Neuronal stem cell (in vitro differentiated cells): Measurements from ENCODE around the gene KCP.

Source experiments
- DNase-seq: peaks from one replicate; pipeline ENCODE4 v3.0.0-alpha.2; 2013; ENCODE audit warnings: low spot score
- H2AFZ ChIP-seq: one replicate; pipeline ENCODE4 v1.6.1; 2013; ENCODE audit warnings: mild to moderate bottlenecking, low read length, inconsistent platforms
- H2AK5ac ChIP-seq: 2 replicates; pipeline ENCODE4 v1.6.1; 2013; ENCODE audit warnings: low read depth, mild to moderate bottlenecking, inconsistent platforms, low read length, moderate library complexity, mixed read lengths
- H2BK120ac ChIP-seq: 2 replicates; pipeline ENCODE4 v1.6.1; 2013; ENCODE audit warnings: low read depth, mild to moderate bottlenecking, inconsistent platforms, low read length, moderate library complexity, mixed read lengths
- H2BK12ac ChIP-seq: one replicate; pipeline ENCODE4 v1.6.1; 2013; ENCODE audit warnings: low read length, inconsistent platforms
- H2BK15ac ChIP-seq: 2 replicates; pipeline ENCODE4 v1.6.1; 2013; ENCODE audit warnings: mild to moderate bottlenecking, low read length, inconsistent platforms, mixed read lengths
- H2BK5ac ChIP-seq: one replicate; pipeline ENCODE4 v1.6.1; 2013; ENCODE audit warnings: inconsistent platforms, mild to moderate bottlenecking, low read length, moderate library complexity
- H3K14ac ChIP-seq: one replicate; pipeline ENCODE4 v1.6.1; 2013; ENCODE audit warnings: low read length, inconsistent platforms
- H3K18ac ChIP-seq: 2 replicates; pipeline ENCODE4 v1.6.1; 2013; ENCODE audit warnings: low read length, inconsistent platforms
- H3K23ac ChIP-seq: 2 replicates; pipeline ENCODE4 v1.6.1; 2013; ENCODE audit warnings: low read depth, mild to moderate bottlenecking, mixed read lengths, low read length, inconsistent platforms; ENCODE audit not compliant: poor library complexity
- H3K27ac ChIP-seq: replicated peaks from 3 replicates; pipeline ENCODE4 v1.5.1; 2013; ENCODE audit warnings: low read length, inconsistent platforms
- H3K27me3 ChIP-seq, 3 experiments: 2 replicates each; pipeline ENCODE4 v1.6.1; 2013; ENCODE audit warnings: low read length in 3 of 3, mild to moderate bottlenecking in 2 of 3, inconsistent platforms in 1 of 3, low read depth in 1 of 3, mixed read lengths in 1 of 3, moderate library complexity in 1 of 3; ENCODE audit not compliant: control insufficient read depth in 3 of 3, insufficient read depth in 3 of 3
- H3K36me3 ChIP-seq, 2 donors: replicated peaks in 1 of 2; 2 replicates each; pipeline ENCODE4 v1.6.1; 2013; ENCODE audit warnings: low read length in 2 of 2; ENCODE audit not compliant: control insufficient read depth in 2 of 2, insufficient read depth in 2 of 2
- H3K4ac ChIP-seq: 2 replicates; pipeline ENCODE4 v1.6.1; 2013; ENCODE audit warnings: inconsistent platforms, mild to moderate bottlenecking, low read length, moderate library complexity
- H3K4me1 ChIP-seq, 2 donors: 1 replicate in 1 of 2; 2 replicates in 1 of 2; pipeline ENCODE4 v1.6.1; 2013; ENCODE audit warnings: low read length in 2 of 2, low read depth in 1 of 2; ENCODE audit not compliant: control insufficient read depth in 2 of 2, insufficient read depth in 1 of 2
- H3K4me2 ChIP-seq: one replicate; pipeline ENCODE4 v1.6.1; 2013; ENCODE audit warnings: mild to moderate bottlenecking, low read length, inconsistent platforms; ENCODE audit not compliant: insufficient read depth, poor library complexity, severe bottlenecking
- H3K4me3 ChIP-seq, 2 donors: 2 replicates each; pipeline ENCODE4 v1.5.1; 2013; ENCODE audit warnings: low read length in 2 of 2, mild to moderate bottlenecking in 2 of 2, inconsistent platforms in 1 of 2, moderate library complexity in 1 of 2
- H3K79me1 ChIP-seq: one replicate; pipeline ENCODE4 v1.6.1; 2013; ENCODE audit warnings: low read depth, mild to moderate bottlenecking, inconsistent platforms, low read length, moderate library complexity
- H3K9ac ChIP-seq: one replicate; pipeline ENCODE4 v1.6.1; 2013; ENCODE audit warnings: mild to moderate bottlenecking, low read depth, low read length, inconsistent platforms; ENCODE audit not compliant: poor library complexity
- H3K9me3 ChIP-seq, 2 donors: replicated peaks in 1 of 2; 2 replicates each; pipeline versions ENCODE3 to v1.6.1; 2013; ENCODE audit warnings: low read length in 2 of 2, mild to moderate bottlenecking in 2 of 2, inconsistent platforms in 1 of 2, low read depth in 1 of 2, mixed read lengths in 1 of 2, moderate library complexity in 1 of 2; ENCODE audit not compliant: control insufficient read depth in 2 of 2, insufficient read depth in 1 of 2
- H4K8ac ChIP-seq: one replicate; pipeline ENCODE4 v1.6.1; 2013; ENCODE audit warnings: low read depth, mild to moderate bottlenecking, inconsistent platforms, low read length, moderate library complexity
- H4K91ac ChIP-seq: one replicate; pipeline ENCODE4 v1.6.1; 2013; ENCODE audit warnings: low read length, low read depth, mild to moderate bottlenecking, inconsistent platforms; ENCODE audit not compliant: poor library complexity
- WGBS, 2 donors: extraction: QIAGEN DNeasy Blood & Tissue Kit; methylation state at CpG; one replicate each; pipeline ENCODE4 v1.1.7; 2013; ENCODE audit warnings: missing lambda C conversion rate in 2 of 2, mixed read lengths in 1 of 2; ENCODE audit not compliant: insufficient read length in 2 of 2, insufficient replicate concordance in 1 of 2; ENCODE audit errors: extremely low coverage in 2 of 2; 5-methylcytosine and 5-hydroxymethylcytosine counted together

KCP gene

DNA sequence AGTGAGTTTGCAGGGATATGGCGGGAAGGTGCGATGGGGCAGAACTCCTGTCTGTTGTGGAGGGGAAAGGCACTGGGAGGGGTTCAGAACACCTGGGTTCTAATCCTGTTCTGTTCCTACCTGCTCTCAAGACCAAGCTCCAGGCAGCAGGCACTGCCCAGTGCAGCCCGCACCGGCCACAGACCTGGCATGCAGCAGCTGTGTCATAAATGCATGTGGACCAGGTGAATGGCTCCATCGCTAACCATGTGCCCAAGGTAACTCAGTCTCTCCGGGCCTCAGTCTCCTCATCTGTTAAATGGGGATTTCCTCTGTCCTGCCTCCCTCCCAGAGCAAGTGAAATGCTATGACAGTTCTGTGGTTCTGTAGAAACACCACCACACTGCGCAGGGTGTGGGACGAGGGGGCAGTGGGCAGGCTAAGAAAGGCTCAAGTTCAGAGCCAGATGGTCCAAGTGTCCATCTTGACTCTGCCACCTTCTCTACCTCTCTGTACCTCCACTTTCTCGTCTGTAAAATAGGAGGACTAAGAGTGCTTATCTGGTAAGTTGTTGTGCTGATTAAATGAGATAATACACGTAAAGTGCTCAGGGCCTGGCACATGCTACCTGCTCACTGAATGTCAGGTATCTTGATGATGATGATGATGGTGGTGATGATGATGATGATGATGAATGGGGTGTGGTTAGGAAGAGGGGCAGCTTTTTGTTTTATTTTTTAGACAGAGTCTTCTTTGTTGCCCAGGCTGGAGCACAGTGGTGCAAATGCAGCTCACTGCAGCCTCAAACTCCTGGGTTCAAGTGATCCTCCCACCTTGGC lies 24.9 kb downstream of the KCP start:
- peak overlapping the region; percentile 28 for H3K18ac ChIP-seq
- DNase-seq, result no peak

DNA sequence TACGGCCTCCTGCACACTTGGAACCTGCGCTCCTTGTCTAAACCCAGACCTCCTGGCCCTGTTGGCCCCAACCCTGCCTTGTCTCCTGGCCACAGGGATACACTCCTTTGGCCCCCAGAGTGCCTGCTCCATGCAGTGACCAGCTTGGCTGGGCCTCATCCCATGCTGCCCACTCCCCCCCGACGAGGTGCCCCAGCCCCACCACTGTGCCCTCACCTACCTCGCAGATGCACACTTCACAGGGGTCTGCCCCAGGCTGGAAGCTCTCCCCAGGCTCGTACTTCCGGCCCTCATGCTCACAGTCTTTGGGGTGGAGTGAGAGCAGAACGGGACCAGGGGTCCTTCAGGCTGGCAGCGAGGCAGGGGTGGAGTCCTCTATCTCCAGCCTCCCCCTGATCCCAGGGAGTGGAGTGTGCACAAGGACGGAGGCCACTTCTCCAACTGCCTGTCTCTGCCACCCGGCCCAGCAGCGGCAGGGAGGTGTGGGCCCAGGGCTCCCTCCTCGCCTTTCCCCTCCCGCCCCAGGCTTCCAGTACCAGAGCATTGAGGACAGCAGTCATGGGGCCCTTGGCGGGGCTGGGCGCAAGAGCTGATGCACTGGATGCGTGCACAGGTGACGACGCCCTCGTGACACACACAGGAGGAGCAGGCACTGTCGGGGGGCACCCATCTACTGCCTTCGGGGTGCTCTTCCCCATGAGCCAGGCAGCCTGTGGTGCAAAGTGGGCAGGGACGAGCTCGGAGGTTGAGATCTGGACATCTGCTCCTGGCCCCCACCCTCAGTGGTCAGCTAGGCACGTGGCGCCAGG lies 25.7 kb downstream of the KCP start:
- H3K27ac ChIP-seq, result no peak overlapping the region
- peak overlapping the region; percentile 4 for H3K9ac ChIP-seq
- H4K8ac ChIP-seq, result peak overlapping the region; percentile 43
- no peak overlapping the region for H2BK12ac ChIP-seq
- peak overlapping the region; percentile 94 for H2AK5ac ChIP-seq
- H3K18ac ChIP-seq, result peak overlapping the region; percentile 28
- peak overlapping the region; percentile 17 for H3K23ac ChIP-seq
- H2AFZ ChIP-seq, result peak overlapping the region; percentile 13
- DNase-seq, result no peak
- H3K36me3 ChIP-seq, result peaks cover 0 to 5% of the 10 kb centered on the region in 2 donors
- peaks cover 8% of the 10 kb centered on the region for H3K79me1 ChIP-seq
- H2BK120ac ChIP-seq, result no peak overlapping the region
- no peak overlapping the region for H3K4me2 ChIP-seq
- H3K9me3 ChIP-seq, result peaks cover 0 to 7% of the 10 kb centered on the region in 2 donors
- H3K14ac ChIP-seq, result peak overlapping the region; percentile 71
- H3K4me3 ChIP-seq, result no peak overlapping the region
- H4K91ac ChIP-seq, result peak overlapping the region; percentile 53
- no peak overlapping the region for H3K4ac ChIP-seq
- no peak overlapping the region for H2BK5ac ChIP-seq
- peaks cover 0 to 23% (median 5%) of the 10 kb centered on the region in 3 experiments for H3K27me3 ChIP-seq
- no peak overlapping the region for H2BK15ac ChIP-seq
- WGBS, 2 donors, result no CpG with 5 or more reads among the region's 26 CpGs
- H3K4me1 ChIP-seq, result peaks cover 2 to 3% of the 10 kb centered on the region in 2 donors

More for the DNA sequence above, 24.9 kb downstream of the KCP start:
- Histone ChIP-seq H2BK120ac (no peak overlapping the region), H3K9ac (no peak overlapping the region), H3K4me2 (no peak overlapping the region), H2BK15ac (no peak overlapping the region), H3K79me1 (peaks cover 10% of the 10 kb centered on the region), H3K4me3 (no peak overlapping the region), H3K36me3 (peaks cover 0 to 5% of the 10 kb centered on the region in 2 donors), H3K23ac (no peak overlapping the region), H2BK12ac (no peak overlapping the region), H4K91ac (peak overlapping the region; percentile 53), H3K27ac (no peak overlapping the region), H2AFZ (no peak overlapping the region), H2AK5ac (peak overlapping the region; percentile 94), H3K14ac (no peak overlapping the region), H3K27me3 (peaks cover 2 to 29% (median 11%) of the 10 kb centered on the region in 3 experiments), H3K4me1 (peaks cover 0 to 1% of the 10 kb centered on the region in 2 donors), H3K9me3 (peaks cover 0 to 7% of the 10 kb centered on the region in 2 donors), H3K4ac (no peak overlapping the region), H2BK5ac (no peak overlapping the region), H4K8ac (no peak overlapping the region)
- no CpG with 5 or more reads among the region's 10 CpGs for WGBS, 2 donors

GRCh38 chr7:128883622-128884448 lies 26.7 kb downstream of the KCP start:
- Histone ChIP-seq H3K4me3 (peak overlapping the region in 1 of 2 donors; percentile 9), H2BK15ac (no peak overlapping the region), H3K27me3 (peaks cover 0 to 14% (median 5%) of the 10 kb centered on the region in 3 experiments), H3K4ac (no peak overlapping the region), H2AK5ac (peak overlapping the region; percentile 40), H3K27ac (no peak overlapping the region), H4K91ac (no peak overlapping the region), H2AFZ (peak overlapping the region; percentile 80), H3K79me1 (peaks cover 8% of the 10 kb centered on the region), H3K4me2 (no peak overlapping the region), H2BK12ac (no peak overlapping the region), H4K8ac (no peak overlapping the region), H3K9ac (peak overlapping the region; percentile 66), H2BK120ac (no peak overlapping the region), H3K4me1 (peaks cover 4 to 6% of the 10 kb centered on the region in 2 donors), H3K18ac (peak overlapping the region; percentile 67), H3K36me3 (peaks cover 0 to 5% of the 10 kb centered on the region in 2 donors), H2BK5ac (no peak overlapping the region), H3K23ac (peak overlapping the region; percentile 22), H3K14ac (no peak overlapping the region), H3K9me3 (peaks cover 0 to 7% of the 10 kb centered on the region in 2 donors)
- 100% methylated on average over 1 of the region's 19 CpGs; no CpG with 5 or more reads in 1 of the 2 donors for WGBS, 2 donors
- DNase-seq, result peak; percentile 57
